Measurements from ENCODE around the gene NPPB. TPM values are rescaled to one million over a fixed set of nuclear protein-coding genes. Genes with fewer than 3 reads are reported as not detected.

The NPPB gene
- total and polyA plus RNA-seq, 9 of the 15 experiments (the other 6 are each of a cell fraction or from before 2014, with no cell fraction given), result not detected

DNA sequence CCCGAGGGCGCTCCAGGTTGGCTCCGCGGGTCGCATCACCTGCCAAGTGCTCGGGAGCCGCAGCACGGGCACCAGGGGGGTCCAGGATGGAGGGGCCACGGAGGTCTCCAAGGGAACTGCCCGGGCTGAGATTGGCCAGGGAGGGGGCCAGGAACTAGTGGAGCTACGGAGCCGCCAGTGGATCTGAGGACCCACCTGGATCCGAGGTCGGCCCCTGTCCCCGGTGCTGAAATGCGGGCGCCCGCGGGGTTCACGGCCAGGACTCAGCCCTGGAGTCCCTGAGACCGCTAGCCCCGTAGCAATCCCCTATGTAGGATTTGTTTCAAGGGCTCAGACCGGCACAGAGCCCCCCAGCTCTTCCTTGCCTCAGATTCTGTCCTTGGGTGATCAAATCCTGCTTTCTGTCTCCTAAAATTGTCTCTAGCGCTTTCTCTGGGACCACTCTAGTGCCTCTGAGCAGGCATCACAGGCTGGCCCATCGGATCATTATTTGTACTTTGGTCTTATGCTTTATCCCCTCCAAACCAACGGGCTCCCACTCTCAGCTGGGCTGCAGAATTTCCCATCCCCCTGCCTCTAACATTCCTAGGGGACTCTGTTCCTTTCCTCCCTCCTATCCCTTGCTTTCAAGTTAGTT, 40.2 kb upstream of the NPPB start (continued):
- TF ChIP-seq TGIF2 (CRISPR knock-in tag; IDR thresholded peaks at IDR 0.05) (peak; percentile 85; the same call in 1 of the 2 replicates), FOXJ3 (CRISPR knock-in tag; IDR thresholded peaks at IDR 0.05) (0 out of 2 replicates have a peak, but pooled peaks have one; percentile 22), NR1H2 (CRISPR knock-in tag; IDR thresholded peaks at IDR 0.05) (0 out of 2 replicates have a peak, but pooled peaks have one; percentile 28), SIN3A (IDR thresholded peaks at IDR 0.05; ENCODE audit: borderline replicate concordance in 2 of 2, control insufficient read depth in 1 of 2, low read depth in 2 of 2, low read length in 2 of 2) (0 out of 4 replicates have a peak, but pooled peaks of 1 of the 2 experiments have one; percentile 12), ZKSCAN8 (CRISPR knock-in tag; IDR thresholded peaks at IDR 0.05) (no peak)
- TF ChIP-seq, protein P1, sequence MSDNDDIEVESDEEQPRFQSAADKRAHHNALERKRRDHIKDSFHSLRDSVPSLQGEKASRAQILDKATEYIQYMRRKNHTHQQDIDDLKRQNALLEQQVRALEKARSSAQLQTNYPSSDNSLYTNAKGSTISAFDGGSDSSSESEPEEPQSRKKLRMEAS (CRISPR knock-in tag; IDR thresholded peaks at IDR 0.05), result 0 out of 2 replicates have a peak, but pooled peaks have one; percentile 23
- TF ChIP-seq, protein P2, sequence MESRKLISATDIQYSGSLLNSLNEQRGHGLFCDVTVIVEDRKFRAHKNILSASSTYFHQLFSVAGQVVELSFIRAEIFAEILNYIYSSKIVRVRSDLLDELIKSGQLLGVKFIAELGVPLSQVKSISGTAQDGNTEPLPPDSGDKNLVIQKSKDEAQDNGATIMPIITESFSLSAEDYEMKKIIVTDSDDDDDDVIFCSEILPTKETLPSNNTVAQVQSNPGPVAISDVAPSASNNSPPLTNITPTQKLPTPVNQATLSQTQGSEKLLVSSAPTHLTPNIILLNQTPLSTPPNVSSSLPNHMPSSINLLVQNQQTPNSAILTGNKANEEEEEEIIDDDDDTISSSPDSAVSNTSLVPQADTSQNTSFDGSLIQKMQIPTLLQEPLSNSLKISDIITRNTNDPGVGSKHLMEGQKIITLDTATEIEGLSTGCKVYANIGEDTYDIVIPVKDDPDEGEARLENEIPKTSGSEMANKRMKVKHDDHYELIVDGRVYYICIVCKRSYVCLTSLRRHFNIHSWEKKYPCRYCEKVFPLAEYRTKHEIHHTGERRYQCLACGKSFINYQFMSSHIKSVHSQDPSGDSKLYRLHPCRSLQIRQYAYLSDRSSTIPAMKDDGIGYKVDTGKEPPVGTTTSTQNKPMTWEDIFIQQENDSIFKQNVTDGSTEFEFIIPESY (CRISPR knock-in tag; IDR thresholded peaks at IDR 0.05), result peak; percentile 44; the same call in 1 of the 2 replicates

Measured in K562 (cell line).